Measurements from ENCODE around the gene PLOD3.
A peak's percentile ranks its signal among the peaks of the same experiment; 100 is the strongest.
"Not testable (repeated sequence)": the region's sequence is repeated elsewhere in the genome, so short reads cannot be mapped to it uniquely, and the experiment has no call there.

Gene PLOD3, protein sequence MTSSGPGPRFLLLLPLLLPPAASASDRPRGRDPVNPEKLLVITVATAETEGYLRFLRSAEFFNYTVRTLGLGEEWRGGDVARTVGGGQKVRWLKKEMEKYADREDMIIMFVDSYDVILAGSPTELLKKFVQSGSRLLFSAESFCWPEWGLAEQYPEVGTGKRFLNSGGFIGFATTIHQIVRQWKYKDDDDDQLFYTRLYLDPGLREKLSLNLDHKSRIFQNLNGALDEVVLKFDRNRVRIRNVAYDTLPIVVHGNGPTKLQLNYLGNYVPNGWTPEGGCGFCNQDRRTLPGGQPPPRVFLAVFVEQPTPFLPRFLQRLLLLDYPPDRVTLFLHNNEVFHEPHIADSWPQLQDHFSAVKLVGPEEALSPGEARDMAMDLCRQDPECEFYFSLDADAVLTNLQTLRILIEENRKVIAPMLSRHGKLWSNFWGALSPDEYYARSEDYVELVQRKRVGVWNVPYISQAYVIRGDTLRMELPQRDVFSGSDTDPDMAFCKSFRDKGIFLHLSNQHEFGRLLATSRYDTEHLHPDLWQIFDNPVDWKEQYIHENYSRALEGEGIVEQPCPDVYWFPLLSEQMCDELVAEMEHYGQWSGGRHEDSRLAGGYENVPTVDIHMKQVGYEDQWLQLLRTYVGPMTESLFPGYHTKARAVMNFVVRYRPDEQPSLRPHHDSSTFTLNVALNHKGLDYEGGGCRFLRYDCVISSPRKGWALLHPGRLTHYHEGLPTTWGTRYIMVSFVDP

DNA sequence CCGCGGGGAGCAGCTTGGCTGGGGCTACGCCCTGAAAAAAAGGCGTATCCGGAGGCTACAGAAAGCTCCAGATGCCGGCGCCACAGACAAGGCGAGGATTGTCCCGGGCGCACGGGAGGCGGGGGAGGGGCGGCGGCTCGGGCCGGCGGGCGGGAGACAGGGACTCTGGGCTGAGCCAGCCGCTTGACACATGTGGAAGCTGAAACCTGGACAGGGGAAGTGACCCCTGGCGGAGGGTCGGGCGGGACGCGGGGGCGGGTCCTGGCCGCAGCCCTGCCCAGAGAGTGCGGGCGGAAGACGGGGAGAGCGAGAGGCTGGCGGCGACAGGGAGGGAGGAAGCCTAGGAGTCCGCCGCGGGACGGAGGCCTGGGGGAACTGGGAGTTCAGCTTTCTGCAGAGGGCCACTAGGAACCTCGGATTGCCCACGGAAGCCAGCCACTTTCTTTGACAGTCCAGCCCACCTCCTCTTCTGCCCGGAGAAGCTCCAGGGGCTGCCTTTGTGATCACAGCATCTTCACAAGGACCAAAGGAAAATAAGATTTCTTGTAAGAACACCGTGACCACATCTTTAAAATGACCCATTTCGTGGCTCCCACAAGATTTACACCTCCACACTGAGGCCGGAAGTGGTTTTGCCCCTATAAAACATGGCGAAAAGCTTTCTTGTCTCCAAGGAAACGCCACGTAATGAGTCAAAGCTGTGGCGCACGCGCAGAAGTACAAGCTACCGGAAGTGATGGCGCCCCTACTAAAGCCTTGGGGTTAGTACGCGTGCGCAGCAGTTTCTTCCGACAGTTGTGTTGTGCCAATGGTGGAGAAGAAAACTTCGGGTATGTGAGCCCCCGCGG is at the start of gene PLOD3, which contains the start of gene ZNHIT1:
Gene PLOD3 (minus strand): TSS at position 194 of the 848 bp plus-strand sequence. CDS start 307 bp downstream, outside the sequence.
Gene ZNHIT1 (plus strand): TSS at position 778 of the 848 bp plus-strand sequence. CDS start 31 bp downstream, at position 809.
- DNase-seq (ENCODE audit: low spot score), result peak; percentile 100

DNA sequence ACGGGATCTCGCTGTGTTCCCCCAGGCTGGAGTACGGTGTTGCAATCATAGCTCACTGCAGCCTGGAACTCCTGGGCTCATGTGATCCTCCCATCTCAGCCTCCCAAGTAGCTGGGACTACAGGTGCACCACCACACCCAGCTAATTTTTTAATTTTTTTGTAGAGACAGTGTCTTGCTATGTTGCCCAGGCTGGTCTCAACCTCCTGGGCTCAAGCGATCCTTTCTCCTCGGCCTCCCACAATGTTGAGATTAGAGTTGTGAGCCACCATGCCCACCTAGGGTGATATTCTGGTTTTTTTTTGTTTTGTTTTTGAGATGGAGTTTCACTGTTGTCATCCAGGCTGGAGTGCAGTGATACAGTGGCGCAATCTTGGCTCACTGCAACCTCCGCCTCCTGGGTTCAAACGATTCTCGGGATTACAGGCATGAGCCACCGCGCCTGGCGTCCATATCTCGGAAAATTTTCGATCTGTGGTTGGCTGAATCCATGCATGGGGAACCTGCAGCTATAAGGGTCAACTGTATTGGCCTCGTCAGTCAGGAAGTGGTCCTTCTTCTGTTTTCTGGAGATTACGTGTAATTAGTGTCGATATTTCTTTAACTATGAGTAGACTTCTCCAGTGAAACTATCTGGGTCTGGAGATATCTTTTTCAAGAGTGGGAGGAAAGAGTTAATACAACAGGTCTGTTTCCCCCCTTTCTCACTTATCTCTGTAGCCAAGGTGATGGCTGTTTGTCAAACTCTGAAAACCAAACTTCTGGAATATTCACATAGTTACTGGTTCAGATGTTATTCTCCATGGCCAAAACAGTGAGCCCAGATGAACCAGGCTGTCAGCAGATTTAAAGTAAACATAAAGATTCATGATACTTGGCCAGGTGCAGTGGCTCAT is 48.5 kb upstream of the PLOD3 start:
- no peak for DNase-seq (ENCODE audit: low spot score)

DNA sequence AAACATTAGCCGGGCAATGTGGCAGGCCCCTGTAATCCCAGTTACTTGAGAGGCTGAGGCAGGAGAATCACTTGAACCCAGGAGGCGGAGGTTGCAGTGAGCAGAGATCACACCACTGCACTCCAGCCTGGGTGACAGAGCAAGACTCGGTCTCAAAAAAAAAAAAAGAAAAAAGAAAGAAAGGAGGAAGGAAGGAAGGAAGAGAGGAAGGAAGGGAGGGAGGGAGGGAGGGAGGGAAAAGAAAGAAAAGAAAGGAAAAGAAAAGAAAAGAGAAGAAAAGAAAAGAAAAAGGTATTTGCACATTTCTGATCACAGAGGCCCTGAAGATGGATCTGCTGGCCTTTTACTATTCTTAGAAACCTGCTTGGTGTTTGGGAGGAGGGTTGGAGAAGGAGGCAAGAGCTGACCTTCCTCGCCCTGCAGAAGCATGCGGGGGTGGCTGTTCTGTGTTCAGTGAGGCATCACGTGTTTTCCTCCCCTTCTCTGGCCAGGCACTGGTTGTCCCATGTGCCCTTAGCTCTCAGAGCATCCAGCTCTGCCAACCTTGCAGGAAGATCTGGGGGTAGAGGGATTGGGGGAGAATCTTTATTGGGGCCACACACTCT is 46.8 kb upstream of the PLOD3 start:
- not testable (repeated sequence) for DNase-seq (ENCODE audit: low spot score)

DNA sequence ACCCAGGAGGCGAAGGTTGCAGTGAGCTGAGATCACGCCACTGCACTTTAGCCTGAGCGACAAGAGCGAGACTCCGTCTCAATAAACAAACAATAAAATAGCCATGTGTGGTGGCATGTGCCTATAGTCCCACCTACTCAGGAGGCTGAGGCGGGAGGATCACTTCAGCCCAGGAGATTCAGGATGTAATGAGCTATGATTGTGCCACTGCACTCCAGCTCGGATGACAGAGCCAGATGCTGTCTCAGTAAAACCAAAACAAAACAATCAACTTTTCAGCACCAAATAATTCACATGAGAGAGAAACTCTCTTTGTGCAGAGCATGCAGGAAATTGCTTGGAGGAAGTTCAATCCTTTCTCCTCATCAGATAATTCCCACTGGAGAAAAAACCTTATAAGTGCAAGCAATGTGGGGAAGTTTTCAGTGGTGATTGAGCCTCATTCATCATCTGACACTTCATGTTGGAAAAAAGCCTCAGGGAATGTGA is 40.9 kb upstream of the PLOD3 start:
- DNase-seq (ENCODE audit: low spot score), result no peak

DNA sequence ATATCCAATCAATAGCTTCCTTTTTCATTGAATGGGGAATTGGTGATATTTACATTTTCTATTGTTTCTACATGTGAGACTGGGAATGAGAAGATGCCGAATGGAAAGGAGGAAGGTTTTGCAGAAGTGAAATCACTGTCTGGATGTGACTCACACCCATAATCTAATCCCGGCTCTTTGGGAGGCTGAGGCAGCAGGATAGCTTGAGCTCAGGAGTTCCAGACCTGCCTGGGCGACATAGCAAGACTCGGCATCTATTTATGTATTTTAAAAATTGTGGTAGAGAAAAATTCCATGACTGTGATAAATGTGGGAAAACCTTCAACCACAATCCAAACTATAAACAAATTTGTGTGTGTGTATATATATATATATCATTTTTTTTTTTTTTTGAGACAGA is 38.4 kb upstream of the PLOD3 start:
- DNase-seq (ENCODE audit: low spot score), result no peak

DNA sequence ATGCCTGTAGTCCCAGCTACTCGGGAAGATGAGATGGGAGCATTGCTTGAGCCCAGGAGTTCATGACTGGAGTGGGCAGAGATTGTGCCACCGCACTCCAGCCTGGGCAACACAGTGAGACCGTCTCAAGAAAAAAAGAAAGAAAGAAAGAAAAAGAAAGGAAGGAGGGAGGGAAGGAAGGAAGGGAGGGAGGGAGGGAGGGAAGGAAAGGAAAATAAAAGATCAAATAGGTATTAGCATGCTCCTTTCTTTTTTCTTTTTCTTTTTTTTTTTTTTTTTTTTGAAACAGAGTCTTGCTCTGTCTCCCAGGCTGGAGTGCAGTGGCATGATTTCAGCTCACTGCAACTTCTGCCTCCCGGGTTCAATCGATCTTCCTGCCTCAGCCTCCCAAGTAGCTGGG is 35.8 kb upstream of the PLOD3 start:
- DNase-seq (ENCODE audit: low spot score), result not testable (repeated sequence)

DNA sequence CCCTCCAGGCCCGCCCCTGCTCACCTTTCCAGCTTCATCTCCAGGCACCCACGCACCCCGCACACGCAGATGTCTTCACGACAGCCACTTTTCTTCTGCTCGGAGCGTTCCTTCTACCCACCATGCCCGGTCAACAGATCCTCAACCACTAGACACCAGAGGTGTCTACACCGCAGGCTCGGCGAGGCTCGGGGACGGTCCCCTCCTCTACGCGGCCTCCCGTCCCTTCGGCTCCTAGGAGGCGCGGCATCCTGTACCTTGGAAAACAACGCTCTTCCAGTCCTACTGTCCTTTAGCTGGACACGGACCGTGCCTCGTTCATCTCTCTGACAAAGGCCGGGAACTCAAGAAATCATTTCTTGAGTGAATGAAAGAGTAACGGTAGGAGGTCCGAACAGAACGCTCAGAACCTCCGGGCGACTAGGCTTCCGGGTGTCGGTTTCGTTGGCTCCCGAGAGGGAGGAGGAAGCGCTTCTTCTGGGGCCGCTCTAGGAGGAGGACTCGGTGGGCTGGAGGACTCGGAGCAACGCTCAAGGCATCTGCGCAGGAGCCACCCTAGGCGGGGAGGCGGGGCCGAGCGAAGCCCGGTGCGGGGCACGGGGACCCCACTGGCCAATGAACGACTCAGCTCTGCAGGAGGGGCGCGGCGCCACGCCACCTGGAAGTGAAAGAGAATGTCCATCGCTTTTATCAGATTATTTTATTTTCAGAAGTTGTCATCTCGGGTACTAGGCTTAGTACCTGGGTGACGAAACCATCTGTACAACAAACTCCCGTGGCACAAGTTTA is 34.7 kb upstream of the PLOD3 start:
- DNase-seq (ENCODE audit: low spot score), result peak; percentile 96

DNA sequence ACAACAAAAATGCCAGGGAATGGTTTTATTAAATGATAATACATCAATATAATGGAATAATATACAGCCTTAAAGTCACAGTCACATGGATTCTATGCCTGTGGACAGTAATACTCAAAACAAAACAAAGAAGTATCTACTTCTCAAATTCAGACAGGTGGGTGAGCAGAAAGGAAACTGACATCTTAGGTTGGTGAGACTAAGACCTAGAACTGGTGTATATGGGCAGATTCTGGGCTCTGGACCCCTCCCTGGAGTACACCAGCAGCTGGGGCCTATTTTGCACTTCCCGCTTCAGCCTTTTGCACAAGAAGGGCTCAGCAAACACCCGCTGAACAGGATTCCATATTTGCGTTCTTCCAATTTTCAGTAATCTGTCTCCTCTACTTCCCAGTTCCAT is 32.9 kb upstream of the PLOD3 start:
- no peak for DNase-seq (ENCODE audit: low spot score)

DNA sequence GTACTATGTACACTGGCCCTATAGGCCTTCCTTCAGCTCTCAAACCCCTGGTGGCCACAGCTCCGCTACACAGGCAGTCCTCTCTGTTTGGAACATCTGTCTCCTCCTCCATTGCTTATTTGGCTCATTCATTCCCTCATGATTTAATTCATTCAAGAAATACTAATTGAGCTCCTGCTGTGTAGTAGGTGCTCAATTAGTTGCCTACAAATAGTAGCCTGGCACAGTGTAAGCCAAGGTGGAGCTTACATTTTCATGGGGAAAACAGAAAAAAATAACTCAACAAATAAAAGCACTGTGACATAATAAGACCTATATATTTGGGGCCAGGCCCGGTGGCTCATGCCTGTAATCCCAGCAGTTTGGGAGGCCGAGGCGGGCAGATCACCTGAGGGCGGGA is 30.9 kb upstream of the PLOD3 start:
- DNase-seq (ENCODE audit: low spot score), result no peak

DNA sequence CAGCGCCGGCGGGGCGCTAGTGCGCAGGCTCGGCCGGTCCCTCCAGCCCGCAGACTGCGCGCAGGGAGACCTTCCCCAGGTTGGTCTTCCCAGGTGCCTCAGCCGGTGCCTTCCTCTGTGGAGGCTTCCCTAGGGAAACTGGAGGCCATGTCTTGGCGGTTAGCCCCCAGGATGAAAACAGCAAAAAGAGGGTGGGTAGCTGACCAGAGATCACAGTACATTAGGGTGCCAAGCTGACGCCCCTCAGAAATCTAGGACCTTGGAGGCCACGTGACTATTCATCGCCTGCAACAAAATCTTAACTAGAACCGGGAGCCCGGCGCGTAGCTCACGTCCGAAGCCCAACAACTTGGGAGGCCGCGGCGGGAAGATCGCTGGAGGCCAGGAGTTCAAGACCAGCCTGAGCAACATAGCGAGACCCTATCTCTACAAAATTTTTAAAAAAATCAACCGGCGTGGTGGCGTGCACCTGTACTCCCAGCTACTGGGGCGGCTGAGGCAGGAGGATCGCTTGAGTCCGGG is 27.8 kb upstream of the PLOD3 start:
- no peak for DNase-seq (ENCODE audit: low spot score)

DNA sequence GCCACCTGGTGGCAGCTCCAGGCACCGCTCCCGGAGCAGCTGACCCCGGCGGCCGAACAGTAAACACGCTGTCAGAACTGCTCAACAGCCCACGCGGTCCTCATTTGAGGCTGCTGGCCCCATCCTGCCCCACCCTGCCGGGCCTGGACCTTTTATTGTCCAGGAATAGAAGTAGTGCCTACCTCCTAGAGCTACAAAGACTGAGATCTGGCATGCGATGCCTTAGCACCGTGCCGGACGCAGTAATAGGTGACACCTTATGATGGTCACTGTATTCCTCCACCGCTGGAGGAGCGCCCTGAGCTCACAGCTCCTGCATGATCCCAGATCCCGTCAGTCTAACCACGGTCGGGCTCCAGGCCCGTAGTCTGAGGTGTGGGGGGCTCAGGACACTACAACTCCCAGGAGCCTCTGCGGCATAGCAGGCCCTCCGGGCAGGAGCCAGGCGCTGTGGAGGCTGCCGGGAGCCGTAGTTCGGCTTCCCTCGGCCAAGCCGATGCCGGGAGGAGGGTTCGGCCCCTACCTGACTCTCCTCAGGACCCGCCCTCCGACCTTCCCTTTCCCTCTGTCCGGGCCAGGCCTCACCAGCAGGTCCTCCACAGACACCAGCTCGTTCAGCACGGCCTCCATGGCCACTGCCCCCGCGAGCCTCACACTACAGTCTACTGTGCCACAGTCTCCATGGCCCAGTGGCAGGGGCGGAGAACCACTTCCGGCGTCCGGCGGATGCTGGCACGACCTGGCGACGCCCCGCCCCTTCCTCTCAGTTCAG is 27.2 kb upstream of the PLOD3 start, which contains the start of gene FIS1:
Gene FIS1 (minus strand): TSS at position 707 of the 772 bp plus-strand sequence. CDS start 77 bp downstream, at position 630.
- DNase-seq (ENCODE audit: low spot score), result peak; percentile 94

DNA sequence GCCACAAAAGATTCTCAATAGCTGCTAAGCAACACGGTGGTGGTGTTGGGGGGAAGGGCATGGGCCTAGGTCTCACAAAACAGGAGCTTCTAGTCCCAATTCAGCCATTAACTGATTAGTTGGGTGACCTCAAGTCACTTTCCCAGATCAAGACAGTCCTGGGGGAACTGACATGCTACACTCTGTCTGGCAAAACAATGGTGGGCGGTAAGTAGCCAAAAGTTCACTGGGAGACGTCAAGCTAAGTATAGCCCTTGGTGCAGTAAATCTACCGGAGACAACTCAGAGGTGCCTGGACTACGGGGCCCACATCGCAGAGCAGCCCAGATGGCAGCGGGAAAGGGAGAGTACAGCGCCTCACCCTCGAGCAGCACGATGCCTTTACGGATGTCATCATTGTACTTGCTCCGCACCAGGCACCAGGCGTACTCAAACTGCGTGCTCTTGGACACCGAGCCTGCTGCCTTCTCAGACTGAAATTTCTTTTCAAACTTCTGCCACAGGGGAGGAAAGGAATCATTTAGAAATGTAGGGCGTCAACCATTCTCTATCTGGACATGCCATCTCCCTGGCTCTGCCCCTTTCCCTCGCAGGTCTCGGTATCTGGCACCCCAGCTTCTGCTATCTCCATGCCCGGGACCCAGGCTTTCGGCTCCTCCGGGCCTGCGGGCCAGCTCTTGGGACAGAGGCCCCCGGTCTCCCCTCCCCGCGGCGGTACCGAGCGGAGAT is 26.4 kb upstream of the PLOD3 start:
- DNase-seq (ENCODE audit: low spot score), result no peak

DNA sequence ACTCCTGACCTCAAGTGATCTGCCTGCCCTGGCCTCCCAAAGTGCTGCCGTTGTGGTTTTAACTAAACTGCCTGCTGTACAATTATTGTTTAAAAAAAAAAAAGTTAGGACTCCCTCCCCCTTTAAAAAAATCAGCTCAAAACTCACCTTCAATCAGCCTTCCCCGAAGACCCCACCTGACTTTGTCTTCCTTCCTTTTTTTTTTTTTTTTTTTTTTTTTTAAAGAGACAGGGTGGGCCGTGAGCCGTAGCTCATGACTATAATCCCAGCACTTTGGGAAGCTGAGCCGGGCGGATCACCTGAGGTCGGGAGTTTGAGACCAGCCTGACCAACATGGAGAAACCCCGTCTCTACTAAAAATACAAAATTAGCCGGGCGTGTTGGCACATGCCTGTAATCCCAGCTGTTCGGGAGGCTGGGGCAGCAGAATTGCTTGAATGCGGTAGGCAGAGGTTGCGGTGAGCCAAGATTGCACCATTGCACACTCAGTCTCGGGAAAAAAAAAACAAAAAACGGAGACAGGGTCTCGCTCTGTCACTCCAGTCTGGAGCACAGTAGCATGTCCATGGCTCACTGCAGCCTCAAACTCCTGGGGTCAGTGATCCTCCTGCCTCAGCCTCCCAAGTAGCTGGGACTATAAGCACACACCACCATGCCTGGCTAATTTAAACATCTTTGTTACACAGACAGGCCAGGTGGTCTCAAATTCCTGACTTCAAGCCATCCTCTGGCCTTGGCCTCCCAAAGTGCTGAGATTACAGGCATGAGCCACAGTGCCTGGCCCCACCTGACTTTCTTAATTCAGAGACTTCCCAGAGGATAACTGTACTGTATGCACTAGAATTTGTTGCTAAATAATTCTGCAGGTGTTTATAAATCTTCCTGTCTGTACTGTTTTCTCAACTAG is 24.3 kb upstream of the PLOD3 start:
- DNase-seq (ENCODE audit: low spot score), result no peak

DNA sequence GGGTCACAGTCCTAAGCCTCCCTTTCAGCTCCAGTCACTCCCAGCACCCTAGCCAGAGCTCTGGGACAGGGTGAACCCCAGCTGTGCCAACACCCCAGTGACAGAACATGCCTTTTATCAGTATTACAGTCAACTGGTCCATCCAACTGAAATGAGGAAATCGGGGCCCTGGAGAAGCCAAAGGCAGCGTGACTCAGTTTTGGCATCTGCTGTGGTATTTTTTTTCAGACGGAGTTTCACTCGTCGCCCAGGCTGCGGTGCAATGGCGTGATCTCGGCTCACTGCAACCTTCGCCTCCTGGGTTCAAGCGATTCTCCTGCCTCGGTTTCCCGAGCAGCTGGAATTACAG is 23.6 kb upstream of the PLOD3 start:
- DNase-seq (ENCODE audit: low spot score), result no peak

DNA sequence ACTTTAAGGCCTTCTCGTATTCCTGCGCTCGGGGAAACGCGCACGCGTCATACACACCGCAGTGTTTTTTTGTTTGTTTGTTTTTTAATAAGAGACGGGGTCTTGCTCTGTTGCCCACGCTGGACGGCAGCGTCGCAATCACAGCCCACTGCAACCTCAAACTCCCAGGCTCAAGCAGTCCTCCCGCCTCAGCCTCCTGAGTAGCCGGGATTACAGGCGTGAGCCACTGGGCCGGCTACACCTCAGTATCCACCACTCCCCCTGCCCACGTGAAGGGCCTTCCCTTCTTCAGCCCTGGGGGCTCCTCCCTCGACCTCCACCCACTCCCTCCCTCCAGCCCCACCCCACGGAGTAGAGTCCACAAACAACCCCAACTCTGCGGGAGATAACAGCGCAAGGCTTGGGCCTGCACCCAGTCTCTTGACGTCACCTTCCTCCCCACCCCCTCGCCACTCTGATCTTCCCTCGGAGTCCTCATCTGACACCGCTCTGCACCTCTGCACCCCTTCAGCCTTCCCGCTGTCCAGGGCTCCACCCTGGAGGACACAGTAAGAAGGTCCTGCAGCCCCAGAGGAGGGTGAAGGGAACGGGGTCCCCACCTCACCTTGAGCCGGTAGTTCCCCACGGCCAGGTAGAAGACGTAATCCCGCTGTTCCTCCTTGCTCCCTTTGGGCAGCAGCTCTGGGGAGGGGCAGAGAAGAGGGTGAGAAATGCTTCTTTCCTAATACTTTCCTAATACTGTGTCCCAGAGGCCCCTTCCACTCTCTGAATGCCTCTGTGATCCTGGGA is 23.0 kb upstream of the PLOD3 start:
- peak; percentile 2 for DNase-seq (ENCODE audit: low spot score)

DNA sequence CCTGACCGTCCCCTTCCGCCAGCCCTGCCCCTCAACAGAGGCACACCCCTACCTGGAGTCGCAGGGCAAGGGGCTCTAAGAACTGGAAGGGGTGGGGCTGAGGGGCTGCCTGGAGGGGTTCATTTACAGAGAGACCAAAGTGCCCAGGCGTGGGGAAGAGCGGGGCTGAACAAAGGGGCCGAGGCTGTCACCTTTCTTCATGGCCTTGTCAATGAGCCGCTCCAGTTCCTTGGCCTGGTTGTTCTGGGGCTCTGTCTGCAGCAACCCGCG is 22.5 kb upstream of the PLOD3 start:
- peak; percentile 1 for DNase-seq (ENCODE audit: low spot score)
